Muscle of arm (tissue), 12 donors: Measurements from ENCODE around the gene STPG1. TPM values are rescaled to one million over a fixed set of nuclear protein-coding genes. Genes with fewer than 3 reads are reported as not detected.

Source experiments
- DNase-seq: peaks from one replicate; pipeline ENCODE4 v3.0.0-alpha.2; 2013
- polyA plus RNA-seq, 12 donors: library from polyadenylated mRNA; unstranded; fragments of 120-200 nt; gene quantifications; one replicate each; pipeline ENCODE4 v1.2.1, GENCODE V29; 2013; ENCODE audit not compliant: insufficient read length in 12 of 12

Gene STPG1
- polyA plus RNA-seq, 12 donors: 1.1 to 5.2 (median 1.5) TPM; not detected in 2

- DNase-seq: no peak
These were observed 94.8 kb downstream of the STPG1 start for GRCh38 chr1:24318615-24319311.

- DNase-seq: peak; percentile 63
These were observed 95.5 kb downstream of the STPG1 start for GRCh38 chr1:24317956-24318614.

- DNase-seq: no peak
These were observed 96.5 kb downstream of the STPG1 start for GRCh38 chr1:24317081-24317480.

DNA sequence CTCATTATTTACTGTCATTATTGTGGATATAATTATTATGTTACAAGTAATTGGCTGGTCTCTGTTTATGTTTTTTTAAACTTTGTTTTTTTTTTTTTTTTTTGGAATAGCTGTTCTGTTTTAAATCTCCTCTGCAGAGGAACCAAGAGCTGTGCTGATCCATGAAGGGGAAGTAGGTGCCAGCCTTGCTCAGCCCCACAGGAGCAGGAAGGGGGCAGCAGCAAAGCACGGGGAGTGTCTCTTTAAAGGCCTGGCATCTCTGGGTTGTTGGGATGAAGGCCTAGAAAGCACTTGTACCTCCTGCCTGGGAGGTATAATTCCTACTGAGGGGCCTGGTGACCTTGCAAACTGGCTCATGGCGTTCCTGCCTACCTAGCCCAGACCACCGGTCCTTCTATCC, 96.9 kb downstream of the STPG1 start:
- DNase-seq: no peak

DNA sequence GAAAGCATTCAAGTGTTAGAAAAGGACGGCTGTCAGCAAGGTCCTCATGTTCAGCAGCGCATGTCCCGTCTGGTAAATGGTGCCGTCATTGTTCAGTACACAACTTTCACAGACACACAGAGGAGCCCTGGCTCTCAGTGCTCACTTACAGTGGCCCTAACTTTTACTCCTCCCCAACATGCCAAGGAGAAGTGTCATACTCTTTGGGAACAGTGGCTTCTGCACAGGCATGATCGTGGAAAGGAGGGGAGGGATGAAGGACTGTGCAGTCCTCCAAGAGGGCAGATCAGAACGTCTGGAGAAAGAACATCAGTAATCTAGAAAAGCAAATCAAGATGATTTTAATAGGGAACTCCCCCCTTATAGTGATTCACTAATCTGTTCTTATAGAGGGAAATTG, 98.2 kb downstream of the STPG1 start:
- no peak for DNase-seq

DNA sequence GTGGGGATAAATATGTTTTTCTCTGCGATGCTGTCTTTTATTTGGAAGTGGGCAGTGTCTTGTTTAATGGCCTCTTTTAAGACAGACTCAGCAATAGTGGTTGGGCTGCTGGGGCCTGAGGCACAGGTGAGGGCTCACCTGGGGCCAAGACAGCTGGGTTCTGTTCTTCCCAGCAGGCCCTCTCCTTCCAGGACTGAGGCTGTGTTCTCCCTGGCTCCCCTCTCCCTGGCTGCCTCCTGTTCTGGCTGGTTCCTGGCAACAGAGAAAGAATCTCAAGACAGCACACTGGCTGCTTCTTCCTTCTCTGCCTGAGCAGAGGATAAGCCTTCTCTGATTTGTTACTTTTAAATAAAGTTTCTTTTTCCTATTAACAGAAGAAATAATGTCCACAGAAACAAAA, 101.8 kb downstream of the STPG1 start:
- no peak for DNase-seq

DNA sequence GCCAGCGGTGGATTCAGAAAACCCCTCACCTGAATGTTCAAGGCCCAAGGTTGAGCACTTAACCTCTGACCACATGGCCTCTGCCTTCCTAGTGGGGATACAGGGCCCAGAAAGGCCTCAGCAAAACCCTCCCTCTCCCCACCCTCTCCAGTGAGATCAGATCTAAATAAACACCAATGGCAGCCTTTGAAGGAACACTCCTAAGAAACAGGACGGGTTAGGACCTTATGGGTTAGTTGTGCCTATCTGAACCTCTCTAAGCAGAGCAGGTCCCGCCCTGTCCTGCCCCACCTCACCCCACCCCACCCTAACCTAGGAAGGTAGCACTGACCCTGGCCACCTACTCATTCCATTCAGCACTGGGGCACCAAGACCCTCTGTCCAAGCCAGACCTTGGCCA, 102.3 kb downstream of the STPG1 start:
- DNase-seq: no peak

GRCh38 chr1:24309762-24310485, 103.7 kb downstream of the STPG1 start:
- no peak for DNase-seq

- DNase-seq: no peak
These were observed 105.1 kb downstream of the STPG1 start for GRCh38 chr1:24308365-24309015.

Other genes with a start within 250 kb of the STPG1 start
- gene IFNLR1, start 226.5 kb downstream of the STPG1 start, polyA plus RNA-seq: 1 to 10 TPM in 3 of 12 donors, under 1 TPM in 6, not detected in 3; 0.04 to 5.0 (median 0.17) TPM
- 10 to 100 TPM in 2 of 12 donors, 1 to 10 TPM in 1, under 1 TPM in 6, not detected in 3; 0.09 to 36.4 (median 0.29) TPM for gene GRHL3, start 94.4 kb downstream of the STPG1 start, polyA plus RNA-seq
- 1 to 10 TPM in 11 of 12 donors, not detected in 1; 3.4 to 9.6 (median 5.1) TPM for gene NIPAL3, start 2.0 kb upstream of the STPG1 start, polyA plus RNA-seq
- gene RCAN3, start 89.1 kb upstream of the STPG1 start, polyA plus RNA-seq: 10 to 100 TPM in 1 of 12 donors, 1 to 10 TPM in 10, not detected in 1; 1.3 to 30.3 (median 2.0) TPM
- gene NCMAP, start 142.3 kb upstream of the STPG1 start, polyA plus RNA-seq: under 1 TPM in 6 of 12 donors, not detected in 6; 0.04 to 0.26 (median 0.15) TPM
- gene SRRM1, start 229.5 kb upstream of the STPG1 start, polyA plus RNA-seq: 100 to 1,000 TPM in 6 of 12 donors, 10 to 100 TPM in 5, not detected in 1; 71.9 to 207 (median 106) TPM